ENCODE measurements around the gene C1orf216.

DNA sequence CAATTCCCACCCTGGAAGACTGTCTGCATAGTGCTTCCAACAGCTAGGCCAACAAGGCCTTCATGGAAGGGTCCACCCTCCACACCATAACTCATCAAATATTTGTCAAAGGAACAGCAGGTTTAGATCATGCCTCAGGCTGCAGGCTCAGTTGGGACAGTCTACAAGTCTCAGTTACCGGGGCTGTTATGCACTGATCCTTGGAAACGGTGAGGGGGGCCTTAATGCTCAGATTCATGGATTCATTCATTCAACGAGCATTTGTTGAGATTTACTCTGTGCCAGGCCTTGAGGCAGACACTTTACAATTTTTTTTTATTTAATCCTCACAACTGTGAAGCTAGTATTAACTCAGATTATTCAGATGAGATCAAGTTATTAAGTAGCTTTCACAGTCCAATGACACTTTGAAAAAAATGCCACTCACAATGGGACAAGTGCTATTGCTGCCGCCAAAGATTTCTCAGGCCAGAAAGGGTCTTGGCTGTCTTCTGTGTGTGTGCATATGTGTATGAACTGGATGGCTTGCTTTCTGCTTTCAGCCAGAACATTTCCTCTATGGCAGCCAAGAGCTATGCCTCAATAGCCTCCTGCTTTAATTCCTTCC is 8.9 kb upstream of the C1orf216 start:
- TF ChIP-seq, protein P1, sequence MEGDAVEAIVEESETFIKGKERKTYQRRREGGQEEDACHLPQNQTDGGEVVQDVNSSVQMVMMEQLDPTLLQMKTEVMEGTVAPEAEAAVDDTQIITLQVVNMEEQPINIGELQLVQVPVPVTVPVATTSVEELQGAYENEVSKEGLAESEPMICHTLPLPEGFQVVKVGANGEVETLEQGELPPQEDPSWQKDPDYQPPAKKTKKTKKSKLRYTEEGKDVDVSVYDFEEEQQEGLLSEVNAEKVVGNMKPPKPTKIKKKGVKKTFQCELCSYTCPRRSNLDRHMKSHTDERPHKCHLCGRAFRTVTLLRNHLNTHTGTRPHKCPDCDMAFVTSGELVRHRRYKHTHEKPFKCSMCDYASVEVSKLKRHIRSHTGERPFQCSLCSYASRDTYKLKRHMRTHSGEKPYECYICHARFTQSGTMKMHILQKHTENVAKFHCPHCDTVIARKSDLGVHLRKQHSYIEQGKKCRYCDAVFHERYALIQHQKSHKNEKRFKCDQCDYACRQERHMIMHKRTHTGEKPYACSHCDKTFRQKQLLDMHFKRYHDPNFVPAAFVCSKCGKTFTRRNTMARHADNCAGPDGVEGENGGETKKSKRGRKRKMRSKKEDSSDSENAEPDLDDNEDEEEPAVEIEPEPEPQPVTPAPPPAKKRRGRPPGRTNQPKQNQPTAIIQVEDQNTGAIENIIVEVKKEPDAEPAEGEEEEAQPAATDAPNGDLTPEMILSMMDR (IDR thresholded peaks at IDR 0.05), result no peak
- TF ChIP-seq POLR2A (IDR thresholded peaks at IDR 0.05), result no peak
- TF ChIP-seq POLR2AphosphoS5 (IDR thresholded peaks at IDR 0.05), result no peak

All from sigmoid colon (tissue), 4 donors.